GM12878 (cell line): Measurements from ENCODE around the gene COPS8. TPM values are rescaled to one million over a fixed set of nuclear protein-coding genes. Genes with fewer than 3 reads are reported as not detected.

Experiments used
- ATAC-seq: fragments of 200-7000 bp; cut with Tn5 transposase; 3 replicates; pipeline ENCODE4 v1.9.1; 2020; ENCODE audit warnings: mild to moderate bottlenecking, moderate library complexity
- BruUV-seq: library from RNA; stranded (reverse); fragments of 400-500 nt; replicated peaks from 2 replicates; lab custom pipeline; 2021; lab: Mats Ljungman, UMichigan
- CTCF ChIA-PET: fragments of 300-600 bp; sonication (Branson Sonifier 250); formaldehyde crosslinking; extraction: SDS; loops from one replicate; lab custom pipeline; 2021; ENCODE audit warnings: inconsistent platforms; lab: Yijun Ruan, JAX
- POLR2A ChIA-PET: fragments of 350-600 bp; formaldehyde crosslinking; extraction: SDS; loops from one replicate; lab custom pipeline; 2021; ENCODE audit warnings: inconsistent platforms; lab: Charles Lee
- RAD21 ChIA-PET: fragments of 300-600 bp; sonication (Branson Sonifier 250); formaldehyde crosslinking; loops from one replicate; lab custom pipeline; 2023; ENCODE audit warnings: antibody characterized with exemption; ENCODE audit not compliant: unreplicated experiment; lab: Charles Lee
- SMC1A ChIA-PET: fragments of 300-600 bp; sonication (Branson Sonifier 250); formaldehyde crosslinking; loops from one replicate; lab custom pipeline; 2023; ENCODE audit not compliant: unreplicated experiment, uncharacterized antibody; lab: Charles Lee
- DNase-seq: peaks from one replicate; pipeline ENCODE4 v3.0.0-alpha.2; 2011; ENCODE audit warnings: low read depth, low spot score
- FAIRE-seq: peaks from 3 replicates; lab custom pipeline; 2011; peaks lifted over from hg19 to GRCh38; lab: Jason Lieb, UNC
- H2AFZ ChIP-seq: 2 replicates; pipeline ENCODE4 v1.6.0; 2011; ENCODE audit warnings: low read depth, low read length, control low read depth; ENCODE audit not compliant: control insufficient read depth
- H3K27ac ChIP-seq: 2 replicates; pipeline ENCODE4 v1.5.1; 2011; ENCODE audit warnings: control low read depth; ENCODE audit not compliant: control insufficient read depth, insufficient read depth
- H3K27me3 ChIP-seq, 2 experiments: replicated peaks in 1 of 2; 2 replicates each; pipeline versions ENCODE4 v1.6.0 to v1.6.1; 2011; ENCODE audit warnings: low read length in 1 of 2; ENCODE audit not compliant: control insufficient read depth in 2 of 2, insufficient read depth in 2 of 2
- H3K36me3 ChIP-seq, 2 experiments: 2 replicates each; pipeline ENCODE4 v1.5.1; 2011; ENCODE audit warnings: low read length in 1 of 2; ENCODE audit not compliant: control insufficient read depth in 2 of 2, insufficient read depth in 2 of 2
- H3K4me1 ChIP-seq: 2 replicates; pipeline ENCODE4 v1.6.1; 2011; ENCODE audit warnings: mild to moderate bottlenecking, low read length, moderate library complexity, mixed read lengths; ENCODE audit not compliant: control insufficient read depth, insufficient read depth
- H3K4me2 ChIP-seq: 2 replicates; pipeline ENCODE4 v1.6.0; 2011; ENCODE audit warnings: control low read depth; ENCODE audit not compliant: control insufficient read depth, insufficient read depth
- H3K4me3 ChIP-seq: fragments of 200-600 bp; sonication (generic); 2 replicates; pipeline ENCODE4 v1.5.1; 2016
- H3K79me2 ChIP-seq: 2 replicates; pipeline ENCODE4 v1.6.0; 2011; ENCODE audit warnings: low read length; ENCODE audit not compliant: control insufficient read depth, insufficient read depth
- H3K9ac ChIP-seq: 2 replicates; pipeline ENCODE4 v1.8.0; 2011; ENCODE audit warnings: low read length, control low read depth, mixed read lengths; ENCODE audit not compliant: control insufficient read depth, insufficient read depth
- H3K9me3 ChIP-seq: replicated peaks from 3 replicates; pipeline ENCODE4 v1.5.1; 2011; ENCODE audit warnings: mild to moderate bottlenecking, low read length; ENCODE audit not compliant: control insufficient read depth, insufficient read depth
- H4K20me1 ChIP-seq: 2 replicates; pipeline ENCODE4 v1.6.0; 2011; ENCODE audit not compliant: control insufficient read depth, insufficient read depth
- BCL3 ChIP-seq: IDR thresholded peaks from 2 replicates; pipeline ENCODE4 v1.6.1; 2011; ENCODE audit warnings: borderline replicate concordance, low read depth, mild to moderate bottlenecking, moderate library complexity, low read length; ENCODE audit not compliant: insufficient read depth, poor library complexity, severe bottlenecking
- CEBPB ChIP-seq, 2 experiments: fragments of 150-350 bp in 1 of 2; IDR thresholded peaks; 2 replicates each; pipeline ENCODE4 v1.6.1; 2012 to 2014; ENCODE audit warnings: low read depth in 2 of 2, low read length in 2 of 2, borderline replicate concordance in 1 of 2, inconsistent platforms in 1 of 2
- CEBPZ ChIP-seq: fragments of 150-350 bp; IDR thresholded peaks from 2 replicates; pipeline ENCODE4 v1.6.1; 2016; ENCODE audit warnings: low read depth, low read length
- CREB1 ChIP-seq: IDR thresholded peaks from 2 replicates; pipeline ENCODE4 v1.6.1; 2012; ENCODE audit warnings: low read depth, mild to moderate bottlenecking, inconsistent platforms
- CREM ChIP-seq: IDR thresholded peaks from 2 replicates; pipeline ENCODE4 v1.6.1; 2014; ENCODE audit warnings: antibody characterized with exemption, low read depth
- DPF2 ChIP-seq: fragments of 450-650 bp; IDR thresholded peaks from 2 replicates; pipeline ENCODE4 v1.6.1; 2017; ENCODE audit warnings: mild to moderate bottlenecking
- GATAD2B ChIP-seq: fragments of 450-650 bp; conservative IDR thresholded peaks from 2 replicates; pipeline ENCODE4 v1.6.1; 2017; ENCODE audit warnings: low read depth, mild to moderate bottlenecking, moderate library complexity
- IRF5 ChIP-seq: fragments of 450-650 bp; IDR thresholded peaks from 2 replicates; pipeline ENCODE4 v1.6.1; 2017; ENCODE audit warnings: borderline replicate concordance
- JUNB ChIP-seq: IDR thresholded peaks from 2 replicates; pipeline ENCODE4 v1.6.1; 2016; ENCODE audit warnings: antibody characterized with exemption, mild to moderate bottlenecking
- MLLT1 ChIP-seq: fragments of 450-650 bp; IDR thresholded peaks from 2 replicates; pipeline ENCODE4 v1.6.1; 2016; ENCODE audit warnings: mild to moderate bottlenecking
- SIN3A ChIP-seq: IDR thresholded peaks from 2 replicates; pipeline ENCODE4 v1.6.1; 2012; ENCODE audit warnings: low read depth, low read length, improper control_type of control experiment
- TCF3 ChIP-seq: IDR thresholded peaks from 2 replicates; pipeline ENCODE4 v1.6.1; 2012; ENCODE audit warnings: low read depth, mild to moderate bottlenecking, low read length, borderline replicate concordance; ENCODE audit not compliant: insufficient read depth
- YY1 ChIP-seq: IDR thresholded peaks from 2 replicates; pipeline ENCODE4 v1.6.1; 2011; ENCODE audit warnings: low read depth, mild to moderate bottlenecking, low read length
- ZNF622 ChIP-seq: fragments of 450-650 bp; IDR thresholded peaks from 2 replicates; pipeline ENCODE4 v1.6.1; 2017; ENCODE audit warnings: mild to moderate bottlenecking, inconsistent platforms
- WGBS: methylation state at CpG from one replicate; pipeline ENCODE4 v1.1.6; 2016; ENCODE audit warnings: low lambda C conversion rate; ENCODE audit not compliant: insufficient replicate concordance, insufficient coverage; ENCODE audit errors: missing lambda C conversion rate; 5-methylcytosine and 5-hydroxymethylcytosine counted together
- in situ Hi-C: fragments of 300-500 bp; cut with MboI; formaldehyde crosslinking; loops from 9 replicates; pipeline ENCODE4 v1.14.3; 2018; ENCODE audit warnings: mixed read lengths
- intact Hi-C: fragments of 100-400 bp; cut with micrococcal nuclease; formaldehyde crosslinking; loops from one replicate; pipeline ENCODE4 v1.14.2; 2022; ENCODE audit not compliant: unreplicated experiment
- polyA plus RNA-seq, 11 experiments: library from polyadenylated mRNA; depleted of rRNA in 4 of 11; unstranded in 6 of 11; stranded (reverse) in 5 of 11; fragments of >200 nt; fragmentation: Nextera tagmentation in 4 of 11; fragmentation: Illumina TruSeq in 1 of 11; extraction: Ambion mirVana in 4 of 11; extraction: Trizol in 1 of 11; gene quantifications; 1 replicate in 1 of 11; 2 replicates in 10 of 11; pipeline versions ENCODE4 v1.2.1 to v1.2.3, GENCODE V29; 2011 to 2016; ENCODE audit warnings: inconsistent platforms in 2 of 11, missing spikeins in 2 of 11, low read depth in 1 of 11
- total RNA-seq, 4 experiments: library from RNA; depleted of rRNA in 3 of 4; stranded (reverse); fragments of >200 nt in 3 of 4; fragmentation: Illumina TruSeq in 1 of 4; extraction: Trizol in 1 of 4; gene quantifications; 2 replicates each; pipeline versions ENCODE4 v1.2.1 to v1.2.3, GENCODE V29; 2013 to 2021

Gene COPS8
- total and polyA plus RNA-seq, 10 of the 15 experiments (the other 5 are each of a cell fraction or from before 2014, with no cell fraction given): 44.0 to 134 (median 107) TPM

- TF ChIP-seq ZNF622 (no peak), GATAD2B (no peak), CEBPZ (no peak), BCL3 (no peak), CREB1 (no peak)
Measured at GRCh38 chr2:237124820-237125219, 39.1 kb downstream of the COPS8 start (continued).

- ChIA-PET CTCF (no interaction called here), SMC1A (no interaction called here), POLR2A (no interaction called here), RAD21 (no interaction called here)
- Histone ChIP-seq H3K79me2 (no peaks in the 10 kb centered on the region), H3K4me1 (no peaks in the 10 kb centered on the region), H3K9ac (no peak overlapping the region), H3K36me3 (no peaks in the 10 kb centered on the region), H3K27ac (no peak overlapping the region), H4K20me1 (no peaks in the 10 kb centered on the region), H3K4me3 (no peak overlapping the region), H3K4me2 (no peak overlapping the region), H3K27me3 (no peaks in the 10 kb centered on the region), H2AFZ (no peak overlapping the region), H3K9me3 (no peaks in the 10 kb centered on the region; the same call in 2 of the 3 replicates)
- WGBS: 65% methylated on average over 6 of the region's 6 CpGs
- DNase-seq (no peak), ATAC-seq (no peak), FAIRE-seq (no peak)
- BruUV-seq: no TSS peak
- intact Hi-C loops: loop anchor here (10.0 kb wide), 1 partner anchor 349 kb away; no protein-coding TSS in a partner anchor
- in situ Hi-C loops: no loop called here
- TF ChIP-seq MLLT1 (no peak), YY1 (no peak), JUNB (no peak), SIN3A (no peak), IRF5 (no peak), CEBPB (IDR thresholded peaks at IDR 0.05; ENCODE audit: borderline replicate concordance in 1 of 2, low read depth in 2 of 2, low read length in 2 of 2) (no peak), CREM (no peak), DPF2 (no peak), TCF3 (no peak)
Measured at GRCh38 chr2:237125967-237126366, 40.3 kb downstream of the COPS8 start.
